GM21825 (cell line): ENCODE data around the gene ZNRD2.
"Not testable (repeated sequence)": the region's sequence is repeated elsewhere in the genome, so short reads cannot be mapped to it uniquely, and the experiment has no call there.

ENCODE experiments used
- ATAC-seq: cut with Tn5 transposase; IDR thresholded peaks from one replicate; pipeline ENCODE4 v1.9.1; 2021; ENCODE audit warnings: mild to moderate bottlenecking, moderate library complexity; ENCODE audit not compliant: unreplicated experiment

Gene ZNRD2

DNA sequence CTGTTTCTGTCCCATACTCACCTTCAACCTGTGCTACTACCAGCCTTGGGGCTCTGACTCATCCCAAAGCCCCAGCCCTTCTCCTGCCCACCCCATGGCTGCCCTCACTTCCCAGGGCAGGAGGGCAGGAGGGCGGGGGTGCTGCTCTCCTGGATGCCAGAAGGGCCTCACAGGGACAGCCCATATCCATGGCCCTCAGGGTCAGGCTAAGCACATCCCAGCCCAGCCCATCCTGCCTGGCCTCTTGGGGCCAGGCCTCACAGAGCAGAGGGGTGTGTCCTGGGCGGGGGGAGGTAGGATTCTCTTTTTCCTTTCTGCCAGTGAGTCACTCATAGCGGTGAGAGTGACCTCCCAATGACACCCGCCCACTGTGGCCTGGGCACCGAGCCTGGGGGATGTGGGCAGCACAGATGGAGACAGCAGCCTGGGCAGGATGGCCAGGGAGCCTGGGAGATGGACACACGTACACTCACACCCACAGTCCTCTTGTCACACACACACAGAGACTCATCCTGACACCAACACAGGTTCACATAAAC is 14.5 kb upstream of the ZNRD2 start:
- ATAC-seq, result no peak

- no peak for ATAC-seq
Measured at GRCh38 chr11:65556470-65557279, 13.6 kb upstream of the ZNRD2 start.

DNA sequence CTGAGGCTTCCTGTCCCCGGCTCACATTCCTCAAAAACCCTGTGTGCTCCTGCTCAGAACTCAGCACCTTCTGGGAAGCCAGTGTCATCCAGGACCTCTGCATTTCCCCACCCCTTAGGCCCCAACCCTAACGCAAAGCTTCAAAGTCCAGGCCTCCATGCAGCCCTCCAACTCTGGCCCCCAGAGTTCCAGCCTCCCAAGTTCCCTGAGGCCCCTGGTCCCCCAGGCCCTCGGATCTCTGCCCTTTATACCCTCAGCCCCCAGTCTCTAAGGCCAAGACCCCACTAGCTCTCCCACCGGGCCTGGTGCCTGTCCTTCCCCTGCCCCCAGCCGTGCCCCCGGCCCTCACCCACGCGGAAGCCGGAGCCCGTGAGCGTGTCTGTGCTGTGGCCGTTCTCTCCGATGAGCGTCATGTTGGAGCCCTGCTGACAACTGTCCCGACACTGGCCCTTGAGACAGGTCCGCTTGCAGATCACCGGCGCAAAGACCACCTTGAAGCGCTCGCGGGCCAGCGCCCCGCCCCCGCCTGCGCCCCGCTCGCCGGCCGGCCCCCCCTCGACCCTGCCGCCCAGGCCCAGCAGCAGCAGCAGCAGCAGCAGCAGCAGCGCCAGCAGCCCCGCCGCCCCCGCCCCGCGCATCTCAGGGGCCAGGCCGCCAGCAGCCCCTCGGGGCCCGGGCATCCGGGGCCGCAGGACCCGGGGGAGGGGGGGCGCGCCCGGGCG is 12.8 kb upstream of the ZNRD2 start:
- ATAC-seq, result no peak

DNA sequence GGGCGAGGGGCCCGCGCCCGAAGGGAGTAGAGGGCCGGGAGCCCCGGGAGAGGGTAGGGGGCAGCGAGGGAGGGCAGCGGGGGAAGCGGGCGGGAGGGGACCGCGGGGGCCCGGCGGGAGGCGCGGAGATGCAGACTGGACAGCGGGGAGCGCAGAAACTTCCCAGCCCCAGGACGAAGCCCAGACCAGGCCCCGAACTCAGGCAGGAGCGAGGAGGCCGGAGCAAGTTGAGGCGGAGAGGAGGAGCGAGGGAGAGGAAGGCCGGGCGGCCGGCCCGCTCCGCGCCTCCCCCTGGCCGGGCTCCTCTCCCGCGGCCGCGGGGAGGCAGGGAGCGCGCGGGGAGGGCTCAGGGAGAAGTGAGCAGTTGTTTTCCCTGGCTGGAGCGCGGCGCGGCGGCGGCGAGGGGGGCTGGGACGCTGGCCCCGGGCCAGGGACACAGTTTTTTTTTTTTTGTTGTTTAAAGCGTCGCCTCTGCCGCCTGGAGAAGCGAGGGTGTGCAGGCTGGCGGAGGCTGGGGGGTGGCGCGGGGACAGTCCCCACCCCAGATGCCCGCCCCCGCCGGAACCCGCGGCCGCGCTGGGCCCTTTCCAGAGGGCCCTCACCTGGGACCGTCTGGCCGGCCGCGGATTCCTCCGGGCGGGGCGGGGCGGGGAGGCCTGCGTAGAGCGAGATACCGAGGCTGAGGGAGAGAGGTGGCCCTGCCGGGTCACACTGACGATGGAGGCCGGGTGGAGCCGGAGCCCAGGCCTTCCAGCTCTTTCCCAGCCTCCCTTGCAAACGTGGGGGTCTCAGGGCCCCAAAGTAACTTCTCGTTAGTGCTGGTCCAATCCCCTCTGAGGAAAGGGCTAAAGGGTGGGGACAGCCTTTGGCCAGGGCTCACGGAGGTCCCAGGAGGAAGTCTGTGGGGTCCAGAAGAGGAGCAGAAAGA is 12.0 kb upstream of the ZNRD2 start, which contains the start of gene LTBP3:
Gene LTBP3, minus strand, starts transcription at position 358 of the 928 bp plus-strand sequence. CDS start 400 bp downstream, outside the sequence.
- ATAC-seq, result no peak

DNA sequence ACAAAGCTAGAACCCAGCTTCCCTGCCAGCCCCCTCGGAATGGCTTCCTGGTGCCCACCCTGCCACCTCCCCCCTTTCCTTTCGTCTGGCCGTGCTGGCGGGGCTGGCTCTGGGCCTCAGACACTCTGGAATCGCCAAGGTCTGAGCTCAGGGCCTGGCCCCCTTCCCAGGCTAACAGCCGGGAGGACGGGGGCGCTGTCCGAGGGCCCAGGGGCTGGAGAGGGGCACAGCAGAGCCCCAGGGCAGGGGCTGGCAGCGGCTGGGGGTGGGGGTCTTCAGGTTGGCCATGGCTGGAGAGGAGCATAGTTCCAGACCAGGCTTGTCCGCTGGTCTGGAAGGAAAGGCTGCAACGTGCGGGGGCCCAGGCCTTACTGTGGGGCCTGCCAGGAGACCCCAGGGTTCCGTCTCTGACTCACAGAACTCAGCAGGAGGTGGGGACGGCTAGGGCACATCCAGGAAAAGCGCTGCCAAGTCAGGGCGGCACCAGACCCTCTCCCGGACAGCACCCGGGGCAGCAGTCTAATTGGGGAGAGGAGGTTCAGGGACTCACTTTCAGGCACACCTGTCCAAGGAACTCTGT is 11.3 kb upstream of the ZNRD2 start:
- no peak for ATAC-seq

- no peak for ATAC-seq
Measured at GRCh38 chr11:65559535-65559934, 10.7 kb upstream of the ZNRD2 start.

DNA sequence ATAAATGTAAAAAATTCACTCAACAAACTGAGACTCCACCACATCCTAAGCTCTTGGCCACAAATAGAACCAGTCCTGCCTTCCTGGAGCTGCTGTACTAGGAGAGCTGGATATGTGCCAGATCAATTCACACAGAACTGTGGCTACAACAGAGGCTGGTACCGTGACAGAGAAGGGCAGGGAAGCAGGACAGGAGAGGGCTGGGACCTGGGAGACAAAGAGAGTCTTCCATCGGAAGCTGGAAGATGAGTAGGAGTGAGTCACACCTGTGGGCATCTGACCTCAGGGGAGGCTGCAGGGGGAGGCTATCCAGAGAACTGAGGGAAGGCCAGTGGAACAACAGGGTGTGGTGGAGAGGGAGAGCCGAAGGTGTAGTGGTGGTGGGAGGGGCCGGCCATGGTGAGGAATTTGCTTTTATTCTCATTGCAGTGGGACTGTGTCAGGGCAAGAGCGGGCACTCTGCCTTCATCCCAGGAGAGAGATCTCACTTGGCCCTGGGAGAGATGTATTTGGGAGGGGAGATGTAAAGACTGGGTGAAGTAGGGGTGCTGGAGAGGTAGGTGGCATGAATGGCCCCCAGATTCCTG is 10.2 kb upstream of the ZNRD2 start:
- no peak for ATAC-seq

GRCh38 chr11:65560555-65561418 is 9.5 kb upstream of the ZNRD2 start:
- no peak for ATAC-seq

- ATAC-seq, result no peak
Measured at GRCh38 chr11:65562020-65562419, 8.3 kb upstream of the ZNRD2 start.

DNA sequence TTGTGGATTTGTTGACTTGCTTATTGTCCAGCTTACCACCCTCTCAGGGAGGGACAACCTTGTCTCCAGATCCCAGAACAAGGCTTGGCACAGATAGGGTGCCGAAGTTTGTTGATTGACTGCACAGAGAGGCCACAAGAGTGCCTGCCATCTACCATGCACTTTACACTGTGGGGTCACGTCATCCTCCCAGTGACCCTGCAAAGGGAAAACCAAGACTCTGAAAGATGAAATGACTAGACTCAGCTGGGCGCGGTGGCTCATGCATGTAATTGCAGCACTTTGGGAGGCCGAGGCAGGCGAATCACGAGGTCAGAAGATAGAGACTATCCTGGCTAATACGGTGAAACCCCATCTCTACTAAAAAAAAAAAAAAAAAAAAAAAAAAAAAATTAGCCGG is 7.5 kb upstream of the ZNRD2 start:
- no peak for ATAC-seq

- ATAC-seq, result no peak
Measured at GRCh38 chr11:65563601-65564000, 6.7 kb upstream of the ZNRD2 start.

DNA sequence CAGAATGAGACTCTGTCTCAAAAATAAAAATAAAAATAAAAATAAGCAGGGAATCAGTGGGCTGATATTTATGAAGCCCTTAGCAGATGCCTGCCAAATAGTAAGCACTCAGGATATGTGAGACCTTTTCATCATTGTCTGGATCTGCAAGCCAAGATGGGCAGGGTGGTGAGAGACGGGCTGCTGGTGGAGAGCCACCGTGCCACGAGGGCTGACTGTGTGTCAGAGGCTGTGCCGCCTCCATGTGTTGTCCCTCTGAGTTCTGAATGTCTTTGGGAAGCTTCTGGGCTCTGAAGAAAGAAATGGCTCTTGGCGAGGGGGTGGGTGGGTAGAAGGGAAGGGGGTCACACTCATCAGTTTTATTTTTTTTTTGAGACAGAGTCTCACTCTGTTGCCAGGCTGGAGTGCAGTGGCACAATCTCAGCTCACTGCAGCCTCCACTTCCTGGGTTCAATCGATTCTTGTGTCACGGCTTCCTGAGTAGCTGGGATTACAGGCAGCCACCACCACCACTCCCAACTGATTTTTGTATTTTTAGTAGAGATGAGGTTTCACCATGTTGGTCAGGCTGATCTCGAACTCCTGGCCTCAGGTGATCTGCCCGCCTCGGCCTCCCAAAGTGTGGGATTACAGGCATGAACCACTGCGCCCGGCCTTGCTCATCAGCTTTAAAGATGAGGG is 5.3 kb upstream of the ZNRD2 start:
- not testable (repeated sequence) for ATAC-seq

- no peak for ATAC-seq
Measured at GRCh38 chr11:65565624-65566453, 4.4 kb upstream of the ZNRD2 start.

DNA sequence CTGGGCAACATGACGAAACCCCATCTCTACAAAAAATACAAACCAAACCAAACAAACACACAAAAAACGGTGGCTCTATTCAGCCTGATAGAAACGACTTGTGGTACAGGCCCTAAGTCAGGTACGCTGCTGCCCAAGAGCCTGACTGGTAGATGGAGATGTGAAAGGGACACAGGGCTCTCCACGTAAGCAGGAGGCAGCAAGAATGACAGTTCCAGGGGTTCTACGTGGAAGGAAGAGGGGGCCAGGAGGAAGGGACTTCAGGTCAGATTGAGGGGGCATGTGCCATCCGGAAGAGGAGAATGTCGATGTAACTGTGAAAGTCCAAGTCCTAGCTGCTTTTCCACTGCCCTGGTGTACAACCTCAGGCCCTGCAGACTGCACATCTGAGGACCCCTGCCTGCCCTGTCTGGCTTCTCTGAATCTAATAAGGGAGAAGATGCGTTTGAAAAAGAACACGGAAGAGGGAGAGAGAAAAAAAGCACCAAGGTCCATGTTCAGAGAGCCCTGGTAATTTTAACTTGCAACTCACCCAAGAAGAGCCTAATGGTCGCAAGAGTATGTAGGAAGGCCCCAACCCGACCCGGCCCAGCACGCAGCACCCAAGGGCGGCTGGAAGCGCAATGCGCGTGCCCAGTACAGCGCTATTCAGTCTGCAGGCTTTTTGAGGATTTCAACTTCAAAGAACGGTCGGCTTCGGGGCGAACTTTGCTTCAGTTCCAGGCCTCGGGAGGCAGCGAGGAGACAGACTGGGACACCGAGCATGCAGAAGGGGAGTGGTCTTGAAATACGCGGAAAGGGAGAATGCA is 909 bp upstream of the ZNRD2 start:
- peak; percentile 4 for ATAC-seq

DNA sequence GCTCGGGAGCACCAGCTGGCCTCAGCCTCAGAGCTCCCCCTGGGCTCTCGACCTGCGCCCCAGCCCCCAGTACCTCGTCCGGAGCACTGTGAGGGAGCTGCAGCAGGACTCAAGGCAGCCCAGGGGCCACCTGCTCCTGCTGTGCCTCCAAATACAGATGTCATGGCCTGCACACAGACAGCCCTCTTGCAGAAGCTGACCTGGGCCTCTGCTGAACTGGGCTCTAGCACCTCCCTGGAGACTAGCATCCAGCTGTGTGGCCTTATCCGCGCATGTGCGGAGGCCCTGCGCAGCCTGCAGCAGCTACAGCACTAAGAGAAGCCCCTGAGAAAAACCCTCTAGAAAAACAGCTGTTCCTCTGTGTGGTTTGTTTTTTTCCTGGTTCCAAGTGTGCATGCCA is 1.1 kb downstream of the ZNRD2 start:
- ATAC-seq, result no peak

DNA sequence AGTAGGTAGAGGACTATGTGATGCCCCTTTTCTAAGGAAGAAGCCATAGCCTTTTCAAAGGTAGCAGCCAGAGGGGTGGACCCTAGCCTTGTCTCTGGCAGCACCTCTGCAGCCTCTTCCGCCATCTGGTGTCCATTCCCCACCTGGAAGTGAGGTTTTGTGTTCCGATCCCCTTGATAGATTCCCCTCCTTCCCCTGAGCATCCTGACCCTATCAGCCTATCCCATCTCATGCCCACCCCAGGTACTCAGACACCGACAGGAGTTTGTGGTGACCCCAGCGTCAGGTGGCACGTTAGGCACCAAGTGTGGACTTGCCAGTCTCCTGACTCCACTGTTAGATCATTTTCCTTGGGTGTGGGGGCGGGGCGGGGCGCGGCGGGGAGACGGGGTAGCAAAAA is 1.7 kb downstream of the ZNRD2 start:
- ATAC-seq, result no peak
